GM19099 (cell line): ENCODE results near the gene PBXIP1.
A peak's percentile ranks its signal among the peaks of the same experiment; 100 is the strongest.

Experiments used
- POLR2A ChIP-seq: IDR thresholded peaks from 3 replicates; pipeline ENCODE4 v1.6.1; 2011; ENCODE audit warnings: low read depth; ENCODE audit not compliant: insufficient read length; ENCODE audit errors: extremely low read depth

Gene PBXIP1

GRCh38 chr1:154982897-154983648 lies 27.2 kb upstream of the PBXIP1 start, which contains the start of gene FLAD1:
TSS of gene FLAD1 (plus strand) at chr1:154983344. CDS start at chr1:154983695, 351 bp downstream.
- TF ChIP-seq POLR2A = peak; percentile 72

GRCh38 chr1:154982341-154982740 lies 26.4 kb upstream of the PBXIP1 start:
- TF ChIP-seq POLR2A = no peak

- no peak for TF ChIP-seq POLR2A
These were observed 22.5 kb upstream of the PBXIP1 start for GRCh38 chr1:154978360-154978759.

- peak; percentile 45 for TF ChIP-seq POLR2A
These were observed 19.6 kb upstream of the PBXIP1 start for GRCh38 chr1:154975409-154976059.

- peak; percentile 51 for TF ChIP-seq POLR2A
These were observed 19.0 kb upstream of the PBXIP1 start for GRCh38 chr1:154974808-154975408.

GRCh38 chr1:154974102-154974807 lies 18.4 kb upstream of the PBXIP1 start, which contains the start of gene CKS1B:
TSS of gene CKS1B (plus strand) at chr1:154974681. CDS start at chr1:154974746, 65 bp downstream.
- peak; percentile 73 for TF ChIP-seq POLR2A

- peak; percentile 58 for TF ChIP-seq POLR2A
These were observed 17.6 kb upstream of the PBXIP1 start for GRCh38 chr1:154973344-154974101.

GRCh38 chr1:154972517-154973343 lies 16.8 kb upstream of the PBXIP1 start:
- no peak for TF ChIP-seq POLR2A

- TF ChIP-seq POLR2A = no peak
These were observed 16.3 kb upstream of the PBXIP1 start for GRCh38 chr1:154972213-154972516.

- TF ChIP-seq POLR2A = no peak
These were observed 15.6 kb upstream of the PBXIP1 start for GRCh38 chr1:154971341-154971998.

- TF ChIP-seq POLR2A = peak; percentile 45
These were observed 14.9 kb upstream of the PBXIP1 start, which contains the start of gene SHC1 for GRCh38 chr1:154970631-154971340. TSS of gene SHC1 (minus strand) at chr1:154970747. CDS start at chr1:154970526, 221 bp downstream.

GRCh38 chr1:154969860-154970452 lies 14.1 kb upstream of the PBXIP1 start:
- no peak for TF ChIP-seq POLR2A
